CD4-positive, alpha-beta T cell (primary cell): Measurements from ENCODE around the gene C2orf76. TPM values are rescaled to one million over a fixed set of nuclear protein-coding genes. Genes with fewer than 3 reads are reported as not detected.

Experiments used
- ATAC-seq: fragments of 200-7000 bp; cut with Tn5 transposase; one replicate; pipeline ENCODE4 v1.10.0; 2022; ENCODE audit warnings: mild to moderate bottlenecking; ENCODE audit not compliant: poor library complexity
- CTCF ChIA-PET: fragments of 350-600 bp; sonication (Branson Sonifier 250); formaldehyde crosslinking; loops from one replicate; lab custom pipeline; 2021; ENCODE audit warnings: antibody characterized with exemption, inconsistent platforms; lab: Charles Lee
- POLR2A ChIA-PET: fragments of 350-600 bp; sonication (Branson Sonifier 250); formaldehyde crosslinking; loops from one replicate; lab custom pipeline; 2021; ENCODE audit warnings: antibody characterized with exemption, inconsistent platforms; lab: Charles Lee
- DNase-seq, 14 experiments: peaks; one replicate each; pipeline ENCODE4 v3.0.0-alpha.2; 2013 to 2020; ENCODE audit warnings: mixed read lengths in 2 of 14
- H3K27ac ChIP-seq, 2 donors: one replicate each; pipeline versions ENCODE4 v1.5.1 to v1.7.0; 2013; ENCODE audit warnings: low read length in 2 of 2, low read depth in 1 of 2, mild to moderate bottlenecking in 1 of 2
- H3K27me3 ChIP-seq, 2 experiments: 1 replicate in 1 of 2; 2 replicates in 1 of 2; pipeline versions ENCODE4 v1.6.1 to v1.7.0; 2013; ENCODE audit warnings: low read length in 2 of 2, control low read depth in 1 of 2, mild to moderate bottlenecking in 1 of 2, moderate library complexity in 1 of 2; ENCODE audit not compliant: insufficient read depth in 2 of 2, control insufficient read depth in 1 of 2
- H3K36me3 ChIP-seq: one replicate; pipeline ENCODE4 v1.6.1; 2013; ENCODE audit warnings: low read length, control low read depth; ENCODE audit not compliant: insufficient read depth
- H3K4me1 ChIP-seq: one replicate; pipeline ENCODE4 v1.6.1; 2013; ENCODE audit warnings: low read length, control low read depth; ENCODE audit not compliant: insufficient read depth
- H3K4me3 ChIP-seq: one replicate; pipeline ENCODE4 v1.5.1; 2013; ENCODE audit warnings: mild to moderate bottlenecking, low read length, moderate library complexity
- H3K9me3 ChIP-seq, 2 experiments: 1 replicate in 1 of 2; 2 replicates in 1 of 2; pipeline versions ENCODE4 v1.6.1 to v1.7.0; 2013; ENCODE audit warnings: low read length in 2 of 2, mild to moderate bottlenecking in 2 of 2, control low read depth in 1 of 2, moderate library complexity in 1 of 2; ENCODE audit not compliant: control insufficient read depth in 1 of 2, insufficient read depth in 1 of 2
- H3K27ac Mint-ChIP-seq: one replicate; pipeline ENCODE4 v1.8.0; 2020; ENCODE audit warnings: mixed read lengths
- H3K27me3 Mint-ChIP-seq: one replicate; pipeline ENCODE4 v1.8.0; 2021; ENCODE audit warnings: mixed read lengths
- H3K36me3 Mint-ChIP-seq: one replicate; pipeline ENCODE4 v1.8.0; 2021; ENCODE audit warnings: low read depth, mixed read lengths
- H3K4me1 Mint-ChIP-seq: one replicate; pipeline ENCODE4 v1.8.0; 2021; ENCODE audit warnings: low read depth, mixed read lengths
- H3K4me3 Mint-ChIP-seq: one replicate; pipeline ENCODE4 v1.8.0; 2020; ENCODE audit warnings: mild to moderate bottlenecking, mixed read lengths
- H3K9me3 Mint-ChIP-seq: one replicate; pipeline ENCODE4 v1.8.0; 2020; ENCODE audit warnings: mixed read lengths
- intact Hi-C, 2 experiments: fragments of 100-400 bp; cut with DNase I in 1 of 2; cut with micrococcal nuclease in 1 of 2; formaldehyde crosslinking; loops; one replicate each; pipeline versions ENCODE4 v1.15.1 to v1.9.0; 2023 to 2025; cut with DNase I, micrococcal nuclease
- total RNA-seq, 174 experiments: library from RNA in 2 of 174; stranded (reverse) in 2 of 174; gene quantifications; one replicate each; pipeline ENCODE4 v1.2.3 and lab custom pipeline; 2021 to 2026
- TF ChIP-seq, protein P1 (sequence below): fragments of 200-600 bp; IDR thresholded peaks from one replicate; pipeline ENCODE4 v1.8.0; 2022; ENCODE audit warnings: antibody characterized with exemption, mild to moderate bottlenecking

The C2orf76 gene
- total RNA-seq, 2 experiments from 2014 or later: 2.8 to 4.5 TPM

GRCh38 chr2:119402106-119402505 lies 35.5 kb upstream of the C2orf76 start:
- TF ChIP-seq, protein P1, sequence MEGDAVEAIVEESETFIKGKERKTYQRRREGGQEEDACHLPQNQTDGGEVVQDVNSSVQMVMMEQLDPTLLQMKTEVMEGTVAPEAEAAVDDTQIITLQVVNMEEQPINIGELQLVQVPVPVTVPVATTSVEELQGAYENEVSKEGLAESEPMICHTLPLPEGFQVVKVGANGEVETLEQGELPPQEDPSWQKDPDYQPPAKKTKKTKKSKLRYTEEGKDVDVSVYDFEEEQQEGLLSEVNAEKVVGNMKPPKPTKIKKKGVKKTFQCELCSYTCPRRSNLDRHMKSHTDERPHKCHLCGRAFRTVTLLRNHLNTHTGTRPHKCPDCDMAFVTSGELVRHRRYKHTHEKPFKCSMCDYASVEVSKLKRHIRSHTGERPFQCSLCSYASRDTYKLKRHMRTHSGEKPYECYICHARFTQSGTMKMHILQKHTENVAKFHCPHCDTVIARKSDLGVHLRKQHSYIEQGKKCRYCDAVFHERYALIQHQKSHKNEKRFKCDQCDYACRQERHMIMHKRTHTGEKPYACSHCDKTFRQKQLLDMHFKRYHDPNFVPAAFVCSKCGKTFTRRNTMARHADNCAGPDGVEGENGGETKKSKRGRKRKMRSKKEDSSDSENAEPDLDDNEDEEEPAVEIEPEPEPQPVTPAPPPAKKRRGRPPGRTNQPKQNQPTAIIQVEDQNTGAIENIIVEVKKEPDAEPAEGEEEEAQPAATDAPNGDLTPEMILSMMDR: no peak
- peaks cover 0 to 6% of the 10 kb centered on the region in 2 experiments for H3K9me3 ChIP-seq
- Mint-ChIP-seq H3K4me3 (no peak overlapping the region), H3K4me1 (no peaks in the 10 kb centered on the region), H3K36me3 (no peaks in the 10 kb centered on the region), H3K9me3 (no peaks in the 10 kb centered on the region), H3K27ac (no peak overlapping the region), H3K27me3 (peaks cover 8% of the 10 kb centered on the region)
- no peak for DNase-seq
- no peaks in the 10 kb centered on the region for H3K36me3 ChIP-seq
- peaks cover 0 to 4% of the 10 kb centered on the region in 2 experiments for H3K27me3 ChIP-seq
- intact Hi-C loops: no loop called here
- H3K27ac ChIP-seq: no peak overlapping the region
- ChIA-PET POLR2A (no interaction called here), CTCF (no interaction called here)
- H3K4me1 ChIP-seq: no peaks in the 10 kb centered on the region
- no peak for ATAC-seq
- H3K4me3 ChIP-seq: no peak overlapping the region

- Mint-ChIP-seq H3K4me1 (no peaks in the 10 kb centered on the region), H3K27me3 (peaks cover 8% of the 10 kb centered on the region), H3K36me3 (no peaks in the 10 kb centered on the region), H3K27ac (no peak overlapping the region), H3K9me3 (no peaks in the 10 kb centered on the region), H3K4me3 (no peak overlapping the region)
- Histone ChIP-seq H3K36me3 (no peaks in the 10 kb centered on the region), H3K4me1 (no peaks in the 10 kb centered on the region), H3K9me3 (no peaks in the 10 kb centered on the region), H3K27ac (no peak overlapping the region), H3K27me3 (peaks cover 0 to 4% of the 10 kb centered on the region in 2 experiments), H3K4me3 (no peak overlapping the region)
- ATAC-seq: no peak
- ChIA-PET CTCF (no interaction called here), POLR2A (no interaction called here)
- no peak for DNase-seq
- TF ChIP-seq, protein P1: no peak
- intact Hi-C loops: no loop called here
Measured at GRCh38 chr2:119397196-119397595, 30.6 kb upstream of the C2orf76 start.

- ATAC-seq (no peak), DNase-seq (no peak)
- Histone ChIP-seq H3K27me3 (peaks cover 0 to 3% of the 10 kb centered on the region in 2 experiments), H3K27ac (no peak overlapping the region), H3K4me3 (no peak overlapping the region), H3K9me3 (no peaks in the 10 kb centered on the region), H3K4me1 (no peaks in the 10 kb centered on the region), H3K36me3 (no peaks in the 10 kb centered on the region)
- Mint-ChIP-seq H3K4me1 (no peaks in the 10 kb centered on the region), H3K27ac (no peak overlapping the region), H3K9me3 (no peaks in the 10 kb centered on the region), H3K27me3 (no peaks in the 10 kb centered on the region), H3K36me3 (no peaks in the 10 kb centered on the region), H3K4me3 (no peak overlapping the region)
- TF ChIP-seq, protein P1: no peak
- intact Hi-C loops: no loop called here
- ChIA-PET CTCF (no interaction called here), POLR2A (no interaction called here)
Measured at GRCh38 chr2:119393971-119394748, 27.5 kb upstream of the C2orf76 start.
